ENCODE results near the gene MEI1.

The MEI1 gene

DNA sequence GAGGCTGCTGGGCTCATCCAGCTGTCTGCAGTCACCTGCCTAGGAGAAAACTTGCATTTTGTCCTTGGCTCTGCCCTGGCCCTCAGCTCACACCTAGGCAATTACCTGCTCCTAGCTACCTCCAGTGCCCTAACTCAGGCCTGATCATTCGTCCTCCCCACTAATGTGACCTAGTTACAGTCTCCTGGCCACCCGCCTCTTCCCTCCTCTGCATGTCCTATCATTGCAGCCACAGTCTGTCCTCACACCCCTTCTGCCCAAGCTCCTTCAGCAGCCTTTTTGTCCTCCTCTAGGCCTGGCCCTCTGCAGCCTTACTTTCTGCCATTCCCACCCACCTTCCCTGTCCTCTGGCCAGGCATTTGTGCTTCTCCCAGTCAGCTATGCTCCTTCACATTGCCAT lies 83.4 kb downstream of the MEI1 start:
- H3K4me3 ChIP-seq (ENCODE audit: low read depth, low read length) = no peak overlapping the region
- TF ChIP-seq, protein P1, sequence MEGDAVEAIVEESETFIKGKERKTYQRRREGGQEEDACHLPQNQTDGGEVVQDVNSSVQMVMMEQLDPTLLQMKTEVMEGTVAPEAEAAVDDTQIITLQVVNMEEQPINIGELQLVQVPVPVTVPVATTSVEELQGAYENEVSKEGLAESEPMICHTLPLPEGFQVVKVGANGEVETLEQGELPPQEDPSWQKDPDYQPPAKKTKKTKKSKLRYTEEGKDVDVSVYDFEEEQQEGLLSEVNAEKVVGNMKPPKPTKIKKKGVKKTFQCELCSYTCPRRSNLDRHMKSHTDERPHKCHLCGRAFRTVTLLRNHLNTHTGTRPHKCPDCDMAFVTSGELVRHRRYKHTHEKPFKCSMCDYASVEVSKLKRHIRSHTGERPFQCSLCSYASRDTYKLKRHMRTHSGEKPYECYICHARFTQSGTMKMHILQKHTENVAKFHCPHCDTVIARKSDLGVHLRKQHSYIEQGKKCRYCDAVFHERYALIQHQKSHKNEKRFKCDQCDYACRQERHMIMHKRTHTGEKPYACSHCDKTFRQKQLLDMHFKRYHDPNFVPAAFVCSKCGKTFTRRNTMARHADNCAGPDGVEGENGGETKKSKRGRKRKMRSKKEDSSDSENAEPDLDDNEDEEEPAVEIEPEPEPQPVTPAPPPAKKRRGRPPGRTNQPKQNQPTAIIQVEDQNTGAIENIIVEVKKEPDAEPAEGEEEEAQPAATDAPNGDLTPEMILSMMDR (IDR thresholded peaks at IDR 0.05; ENCODE audit: low read depth, low read length) = no peak

DNA sequence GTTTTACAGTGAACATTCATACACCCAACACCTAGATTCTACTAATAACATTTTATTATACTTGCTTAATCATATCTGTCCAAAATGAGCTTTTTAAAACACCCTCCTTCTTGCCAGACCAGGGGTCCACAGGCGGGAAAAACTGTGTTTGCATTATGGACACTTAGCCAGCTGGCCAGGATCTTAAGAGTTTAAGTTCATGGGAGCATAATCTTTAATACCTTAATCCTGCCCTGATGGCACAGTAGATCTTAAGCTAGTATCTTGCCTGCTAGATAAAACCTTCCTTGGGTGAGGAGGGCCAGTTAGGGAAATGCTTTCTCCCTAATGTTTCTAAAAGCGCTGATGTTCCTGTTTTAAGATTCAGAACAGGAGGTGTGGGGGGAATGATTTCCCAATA lies 88.0 kb downstream of the MEI1 start:
- H3K4me3 ChIP-seq (ENCODE audit: low read depth, low read length) = no peak overlapping the region
- TF ChIP-seq, protein P1 (IDR thresholded peaks at IDR 0.05; ENCODE audit: low read depth, low read length) = no peak

DNA sequence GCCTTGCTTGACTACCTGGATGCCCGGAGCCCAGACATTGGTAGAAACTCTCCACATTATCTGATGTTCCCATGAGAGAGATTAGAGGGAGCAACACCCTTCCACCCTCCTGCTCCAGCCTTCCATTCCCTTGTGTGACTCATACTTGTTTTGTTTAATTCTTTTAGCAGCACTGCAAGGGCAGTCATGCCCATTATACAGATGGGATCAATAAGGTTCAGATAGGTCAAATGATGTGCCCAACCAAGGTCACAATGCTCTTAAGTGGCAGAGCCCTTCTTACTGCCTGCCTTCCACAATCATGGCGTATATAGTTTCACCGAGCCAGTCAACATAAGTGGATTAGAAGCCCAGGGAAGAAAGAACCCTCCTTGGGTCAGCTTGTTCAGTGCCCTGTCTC lies 94.6 kb downstream of the MEI1 start:
- TF ChIP-seq, protein P1 (IDR thresholded peaks at IDR 0.05; ENCODE audit: low read depth, low read length) = no peak
- H3K4me3 ChIP-seq (ENCODE audit: low read depth, low read length) = no peak overlapping the region

DNA sequence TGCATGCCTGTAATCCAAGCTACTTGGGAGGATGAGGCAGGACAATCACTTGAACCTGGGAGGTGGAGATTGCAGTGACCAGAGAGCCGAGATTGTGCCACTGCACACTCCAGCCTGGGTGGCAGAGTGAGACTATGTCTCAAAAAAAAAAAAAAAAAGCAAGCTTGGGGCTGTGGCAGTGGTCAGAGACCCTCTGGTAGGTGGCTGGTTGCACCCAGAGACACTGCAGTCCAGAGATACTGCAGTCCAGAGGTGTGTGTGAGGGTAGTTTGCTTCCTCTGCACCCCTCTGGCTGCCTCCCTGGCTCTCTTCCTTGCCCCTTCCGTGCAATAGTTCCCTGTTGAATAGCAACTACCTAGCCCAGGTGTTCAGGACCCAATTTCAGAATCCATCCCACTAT lies 99.4 kb downstream of the MEI1 start:
- no peak overlapping the region for H3K4me3 ChIP-seq (ENCODE audit: low read depth, low read length)
- TF ChIP-seq, protein P1 (IDR thresholded peaks at IDR 0.05; ENCODE audit: low read depth, low read length) = no peak

DNA sequence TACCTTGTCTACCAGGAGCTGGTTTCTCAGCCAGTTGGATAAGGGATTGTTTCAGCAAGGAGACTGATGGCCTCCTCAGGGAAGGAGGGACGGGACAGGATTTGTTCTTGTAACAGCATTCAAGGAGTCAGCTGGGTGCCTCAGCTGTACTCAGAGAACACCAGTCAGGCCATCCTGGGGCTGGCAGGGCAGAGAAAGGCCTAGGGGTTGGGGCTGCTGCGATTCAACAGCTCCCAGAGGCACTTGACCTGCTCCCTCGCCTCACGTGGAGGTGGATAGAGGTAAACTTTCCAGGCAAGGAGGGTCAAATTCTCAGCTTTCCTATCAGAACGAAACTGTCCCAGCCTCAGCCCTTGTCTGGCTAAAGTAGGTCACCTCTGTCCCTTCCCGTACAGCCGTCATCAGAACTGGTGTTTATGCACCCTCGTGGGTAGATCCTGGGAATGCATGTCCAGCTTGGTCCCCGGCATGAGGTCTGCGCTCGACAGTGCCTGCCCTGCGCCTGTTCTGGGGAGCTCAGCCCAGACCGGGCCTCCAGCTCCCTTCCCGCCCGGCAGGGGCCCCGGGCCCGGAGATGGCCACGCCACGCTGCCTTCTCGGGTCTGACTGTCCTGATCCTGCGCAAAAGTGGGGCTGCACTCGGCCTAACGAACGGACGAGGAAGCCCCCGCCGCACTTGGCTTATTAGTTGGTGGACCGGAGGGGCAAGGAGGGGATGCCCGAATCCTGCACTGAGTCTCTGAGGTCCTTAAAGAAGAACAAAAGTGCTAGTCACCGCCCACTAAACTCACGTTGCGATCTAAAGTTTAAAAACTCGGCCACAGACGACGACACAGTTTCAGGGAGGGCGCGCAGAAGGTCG lies 100.4 kb downstream of the MEI1 start:
- peak overlapping the region; percentile 96 for H3K4me3 ChIP-seq (ENCODE audit: low read depth, low read length)
- TF ChIP-seq, protein P1 (IDR thresholded peaks at IDR 0.05; ENCODE audit: low read depth, low read length) = no peak

DNA sequence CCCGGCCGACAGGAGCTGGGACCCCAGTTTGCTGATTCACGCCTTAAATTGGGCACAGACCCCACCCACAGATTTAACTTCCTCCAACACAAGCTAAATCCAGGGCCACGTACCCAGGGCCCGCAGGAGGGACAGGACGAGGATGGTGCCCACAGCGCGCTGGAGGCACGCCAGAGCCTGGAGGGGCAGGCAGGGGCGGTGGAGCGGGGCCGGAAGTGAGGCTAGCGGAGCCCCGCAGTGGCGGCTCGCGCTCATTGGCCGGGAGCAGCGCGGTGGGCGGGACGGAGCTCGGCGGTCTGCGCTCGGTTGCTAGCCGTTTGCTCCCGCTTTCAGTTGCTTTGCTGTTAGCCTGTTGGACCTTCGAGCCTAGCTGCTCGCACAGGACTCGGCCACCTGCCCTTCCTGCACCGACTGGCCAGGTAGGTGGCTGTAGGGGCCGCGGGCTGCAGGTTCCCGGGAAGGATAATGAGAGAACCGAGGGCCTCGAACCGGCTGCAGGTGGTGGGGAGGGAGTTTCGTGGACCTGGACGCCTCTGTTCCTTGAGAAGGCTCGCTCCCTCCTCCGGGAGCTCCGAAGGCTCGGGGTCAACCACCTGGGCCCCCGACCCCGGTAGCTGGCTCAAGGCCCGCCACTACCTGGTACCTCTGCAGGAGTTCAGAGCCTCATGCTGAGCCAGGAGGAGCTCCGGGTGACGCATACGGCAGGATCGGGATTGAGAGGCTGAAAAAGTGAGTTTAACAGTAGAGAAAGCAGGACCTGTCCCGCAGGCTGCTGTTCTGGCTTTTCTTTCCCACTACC lies 101.2 kb downstream of the MEI1 start, which contains the start of gene CCDC134:
Gene CCDC134, plus strand, starts transcription at position 332 of the 799 bp plus-strand sequence. CDS start 8,212 bp downstream, outside the sequence.
- TF ChIP-seq, protein P1 (IDR thresholded peaks at IDR 0.05; ENCODE audit: low read depth, low read length) = no peak
- peak within 1 kb of the TSS; percentile 96 for H3K4me3 ChIP-seq (ENCODE audit: low read depth, low read length)
